SK-N-SH (cell line): ENCODE measurements around the gene UBE3B. TPM values are rescaled to one million over a fixed set of nuclear protein-coding genes. Genes with fewer than 3 reads are reported as not detected.

Source experiments
- CTCF ChIA-PET: fragments of 300-600, 350-600 bp; formaldehyde crosslinking; extraction: SDS; loops from one replicate; lab custom pipeline; 2021; lab: Yijun Ruan, JAX
- POLR2A ChIA-PET: fragments of 350-600 bp; sonication (Branson Sonifier 250); formaldehyde crosslinking; extraction: SDS; loops from one replicate; lab custom pipeline; 2020; ENCODE audit warnings: antibody characterized with exemption, inconsistent platforms; lab: Yijun Ruan, JAX
- DNase-seq: peaks from one replicate; pipeline ENCODE4 v3.0.0; 2012
- H2AFZ ChIP-seq: fragments of 200-600 bp; sonication (generic); 2 replicates; pipeline ENCODE4 v1.8.1; 2016; ENCODE audit warnings: antibody characterized with exemption, mild to moderate bottlenecking, low read depth
- H3F3A ChIP-seq: fragments of 200-600 bp; sonication (generic); replicated peaks from 2 replicates; pipeline ENCODE3; 2016; ENCODE audit warnings: antibody characterized with exemption, mild to moderate bottlenecking; ENCODE audit not compliant: insufficient read depth
- H3K27ac ChIP-seq, 2 experiments: fragments of 200-500 bp in 1 of 2; fragments of 200-600 bp in 1 of 2; sonication (Bioruptor generic) in 1 of 2; sonication (generic), shearing (Covaris generic) in 1 of 2; 2 replicates each; pipeline versions ENCODE4 v1.5.1 to v1.6.1; 2014 to 2016; ENCODE audit warnings: low read depth in 2 of 2, inconsistent platforms in 1 of 2, low read length in 1 of 2, mild to moderate bottlenecking in 1 of 2, mixed read lengths in 1 of 2
- H3K27me3 ChIP-seq: fragments of 200-600 bp; sonication (generic), shearing (Covaris generic); 2 replicates; pipeline ENCODE4 v1.6.1; 2016; ENCODE audit warnings: mixed run types; ENCODE audit not compliant: insufficient read depth
- H3K36me3 ChIP-seq, 2 experiments: fragments of 200-500 bp in 1 of 2; fragments of 200-600 bp in 1 of 2; sonication (Bioruptor generic) in 1 of 2; sonication (generic) in 1 of 2; replicated peaks in 1 of 2; 2 replicates each; pipeline versions ENCODE3 to v1.5.1; 2014 to 2016; ENCODE audit warnings: low read length in 1 of 2, mild to moderate bottlenecking in 1 of 2; ENCODE audit not compliant: insufficient read depth in 2 of 2, control insufficient read depth in 1 of 2
- H3K4me1 ChIP-seq, 2 experiments: fragments of 200-500 bp in 1 of 2; fragments of 200-600 bp in 1 of 2; sonication (Bioruptor generic) in 1 of 2; sonication (generic), shearing (Covaris generic) in 1 of 2; 2 replicates each; pipeline versions ENCODE4 v1.5.1 to v1.6.1; 2014 to 2016; ENCODE audit warnings: low read depth in 1 of 2, low read length in 1 of 2, mixed run types in 1 of 2; ENCODE audit not compliant: insufficient read depth in 2 of 2, control insufficient read depth in 1 of 2
- H3K4me2 ChIP-seq: fragments of 200-600 bp; sonication (generic), shearing (Covaris generic); 2 replicates; pipeline ENCODE4 v1.6.1; 2017; ENCODE audit warnings: mixed run types
- H3K4me3 ChIP-seq, 2 experiments: fragments of 200-500 bp in 1 of 2; fragments of 200-600 bp in 1 of 2; sonication (Bioruptor generic) in 1 of 2; sonication (generic), shearing (Covaris generic) in 1 of 2; 2 replicates each; pipeline versions ENCODE4 v1.5.1 to v1.8.1; 2014 to 2016; ENCODE audit warnings: low read depth in 2 of 2, inconsistent platforms in 1 of 2, low read length in 1 of 2, mild to moderate bottlenecking in 1 of 2, mixed read lengths in 1 of 2, moderate library complexity in 1 of 2
- H3K79me2 ChIP-seq: fragments of 200-600 bp; sonication (generic); 2 replicates; pipeline ENCODE4 v1.8.1; 2017; ENCODE audit warnings: mild to moderate bottlenecking; ENCODE audit not compliant: insufficient read depth
- H3K9ac ChIP-seq: fragments of 200-600 bp; sonication (generic); 2 replicates; pipeline ENCODE4 v1.6.1; 2017; ENCODE audit warnings: mixed run types
- H3K9me2 ChIP-seq: fragments of 200-600 bp; sonication (generic); 2 replicates; pipeline ENCODE4 v1.6.1; 2017; ENCODE audit warnings: mixed run types
- H3K9me3 ChIP-seq: fragments of 200-600 bp; sonication (generic); 2 replicates; pipeline ENCODE4 v1.6.1; 2017; ENCODE audit warnings: mixed run types, mild to moderate bottlenecking, moderate library complexity
- H4K20me1 ChIP-seq: fragments of 200-600 bp; sonication (generic); 2 replicates; pipeline ENCODE4 v1.6.1; 2017; ENCODE audit warnings: mild to moderate bottlenecking, mixed run types; ENCODE audit not compliant: insufficient read depth
- CHD2 ChIP-seq: fragments of 150-350 bp; IDR thresholded peaks from 2 replicates; pipeline ENCODE4 v1.6.1; 2018; ENCODE audit warnings: low read length; ENCODE audit not compliant: partially characterized antibody
- EZH2phosphoT487 ChIP-seq: fragments of 200-600 bp; sonication (generic); IDR thresholded peaks from 2 replicates; pipeline ENCODE4 v1.6.1; 2017; ENCODE audit warnings: low read depth, mixed run types, mild to moderate bottlenecking, antibody characterized with exemption, moderate library complexity, borderline replicate concordance
- FOXM1 ChIP-seq: IDR thresholded peaks from 2 replicates; pipeline ENCODE4 v1.4.0; 2012; ENCODE audit warnings: low read depth, mild to moderate bottlenecking
- GABPA ChIP-seq: IDR thresholded peaks from 2 replicates; pipeline ENCODE4 v1.4.0; 2012; ENCODE audit warnings: low read depth, mild to moderate bottlenecking
- JUND ChIP-seq: IDR thresholded peaks from 2 replicates; pipeline ENCODE4 v1.4.0; 2012
- NRF1 ChIP-seq: IDR thresholded peaks from 2 replicates; pipeline ENCODE4 v1.6.1; 2012; ENCODE audit warnings: low read depth, mild to moderate bottlenecking, low read length
- RAD21 ChIP-seq: IDR thresholded peaks from 2 replicates; pipeline ENCODE4 v1.6.1; 2012; ENCODE audit warnings: mild to moderate bottlenecking, low read length
- SIN3A ChIP-seq: IDR thresholded peaks from 2 replicates; pipeline ENCODE4 v1.6.1; 2012; ENCODE audit warnings: low read depth, mild to moderate bottlenecking, low read length, moderate library complexity, borderline replicate concordance
- USF2 ChIP-seq: fragments of 150-350 bp; IDR thresholded peaks from 2 replicates; pipeline ENCODE4 v1.6.1; 2017; ENCODE audit warnings: antibody characterized with exemption, low read length, low read depth, borderline replicate concordance
- ZBTB33 ChIP-seq: IDR thresholded peaks from 2 replicates; pipeline ENCODE4 v1.4.0; 2012; ENCODE audit warnings: low read depth, borderline replicate concordance
- WGBS: methylation state at CpG from one replicate; pipeline ENCODE4 v1.1.6; 2017; ENCODE audit warnings: low lambda C conversion rate; 5-methylcytosine and 5-hydroxymethylcytosine counted together
- polyA plus RNA-seq, 3 experiments: library from polyadenylated mRNA; depleted of rRNA; stranded (reverse); fragments of >200 nt; gene quantifications; 2 replicates each; pipeline ENCODE4 v1.2.3, GENCODE V29; 2012

UBE3B gene
- polyA plus RNA-seq, 1 of the 3 experiments (the other 2 are of a cell fraction): 28.6 TPM

GRCh38 chr12:109500406-109501185 is 23.2 kb downstream of the UBE3B start:
- no peak overlapping the region for H3K4me3 ChIP-seq
- no peak overlapping the region for H3K27ac ChIP-seq
- TF ChIP-seq JUND: no peak
- TF ChIP-seq GABPA: no peak
- TF ChIP-seq CHD2: no peak
- no peak overlapping the region for H2AFZ ChIP-seq
- ChIA-PET CTCF (interaction anchor here (0.6 to 1.2 kb wide), 4 partner anchors 68 to 304 kb away, joined by 3 to 5 read pairs (median 4); partner anchors contain the start of genes MMAB and MVK), POLR2A (no interaction called here)
- H3F3A ChIP-seq: no peaks in the 10 kb centered on the region
- H3K4me2 ChIP-seq: no peak overlapping the region
- no peaks in the 10 kb centered on the region for H3K9me2 ChIP-seq
- H3K79me2 ChIP-seq: no peaks in the 10 kb centered on the region
- H3K36me3 ChIP-seq: peaks cover 39 to 91% of the 10 kb centered on the region in 2 experiments
- H4K20me1 ChIP-seq: no peaks in the 10 kb centered on the region
- WGBS: 87% methylated on average over 9 of the region's 9 CpGs
- no peaks in the 10 kb centered on the region; a peak in 1 of 4 replicates for H3K4me1 ChIP-seq
- no peak for DNase-seq
- no peaks in the 10 kb centered on the region for H3K27me3 ChIP-seq
- no peak overlapping the region for H3K9ac ChIP-seq
- no peaks in the 10 kb centered on the region for H3K9me3 ChIP-seq

- TF ChIP-seq USF2: no peak
- TF ChIP-seq NRF1: no peak
- TF ChIP-seq JUND: no peak
- no peak for TF ChIP-seq EZH2phosphoT487
- TF ChIP-seq FOXM1: no peak
- no peak for TF ChIP-seq ZBTB33
- no peak for TF ChIP-seq RAD21
- no peak for TF ChIP-seq SIN3A
- TF ChIP-seq, all 33 proteins: peak for 0
- no peak overlapping the region for H3K4me2 ChIP-seq
- no peak overlapping the region for H3K27ac ChIP-seq
- no peak overlapping the region for H2AFZ ChIP-seq
- no peaks in the 10 kb centered on the region for H3K9me2 ChIP-seq
- H3K36me3 ChIP-seq: peaks cover 39 to 90% of the 10 kb centered on the region in 2 experiments
- H3K4me3 ChIP-seq: no peak overlapping the region
- H4K20me1 ChIP-seq: no peaks in the 10 kb centered on the region
- no peaks in the 10 kb centered on the region for H3K79me2 ChIP-seq
- DNase-seq: no peak
- no peak overlapping the region for H3K9ac ChIP-seq
- no peaks in the 10 kb centered on the region; a peak in 1 of 4 replicates for H3K4me1 ChIP-seq
- ChIA-PET POLR2A (no interaction called here), CTCF (interaction anchor here (0.9 to 1.2 kb wide), 3 partner anchors 18 to 303 kb away, joined by 3 to 5 read pairs (median 4); partner anchors contain the start of genes MMAB and MVK)
- 88% methylated on average over 6 of the region's 6 CpGs for WGBS
- H3K27me3 ChIP-seq: no peaks in the 10 kb centered on the region
- no peaks in the 10 kb centered on the region for H3K9me3 ChIP-seq
- no peaks in the 10 kb centered on the region for H3F3A ChIP-seq
Observed at GRCh38 chr12:109501299-109501698, 23.9 kb downstream of the UBE3B start.
